GM18511 (cell line): ENCODE data around the gene RNF113A.
"Not testable (repeated sequence)": the region's sequence is repeated elsewhere in the genome, so short reads cannot be mapped to it uniquely, and the experiment has no call there.

Experiments used
- ATAC-seq: cut with Tn5 transposase; IDR thresholded peaks from one replicate; pipeline ENCODE4 v1.9.1; 2021; ENCODE audit warnings: mild to moderate bottlenecking, moderate library complexity; ENCODE audit not compliant: unreplicated experiment

RNF113A gene

GRCh38 chrX:119871599-119872395, at the start of gene RNF113A, which contains the start of gene NDUFA1:
TSS of gene RNF113A (minus strand) at chrX:119871733. CDS start at chrX:119871613, 120 bp downstream.
TSS of gene NDUFA1 (plus strand) at chrX:119871832. CDS start at chrX:119871912, 80 bp downstream.
- peak; percentile 93 for ATAC-seq

- ATAC-seq = no peak
These were observed 48.5 kb upstream of the RNF113A start for GRCh38 chrX:119919835-119920585.

GRCh38 chrX:119917877-119918276, 46.3 kb upstream of the RNF113A start:
- no peak for ATAC-seq

GRCh38 chrX:119916310-119916709, 44.8 kb upstream of the RNF113A start:
- no peak for ATAC-seq

GRCh38 chrX:119900976-119901375, 29.4 kb upstream of the RNF113A start:
- no peak for ATAC-seq

GRCh38 chrX:119899125-119899524, 27.6 kb upstream of the RNF113A start:
- no peak for ATAC-seq

GRCh38 chrX:119895843-119896326, 24.4 kb upstream of the RNF113A start, which contains the start of gene AKAP14:
TSS of gene AKAP14 (plus strand) at chrX:119895893. CDS start at chrX:119903224, 7,331 bp downstream.
- ATAC-seq = no peak

GRCh38 chrX:119891961-119892692, 20.6 kb upstream of the RNF113A start:
- ATAC-seq = not testable (repeated sequence)

GRCh38 chrX:119890626-119891025, 19.1 kb upstream of the RNF113A start:
- not testable (repeated sequence) for ATAC-seq

GRCh38 chrX:119887721-119888425, 16.3 kb upstream of the RNF113A start:
- ATAC-seq = peak; percentile 89

- no peak for ATAC-seq
These were observed 14.3 kb upstream of the RNF113A start for GRCh38 chrX:119885554-119886428.

- ATAC-seq = peak; percentile 95
These were observed 9.3 kb upstream of the RNF113A start for GRCh38 chrX:119880552-119881437.

GRCh38 chrX:119880076-119880475, 8.5 kb upstream of the RNF113A start:
- ATAC-seq = no peak

- no peak for ATAC-seq
These were observed 7.2 kb upstream of the RNF113A start for GRCh38 chrX:119878740-119879139.

GRCh38 chrX:119871245-119871598, 311 bp downstream of the RNF113A start:
- ATAC-seq = peak; percentile 47

- ATAC-seq = peak; percentile 23
These were observed 854 bp downstream of the RNF113A start for GRCh38 chrX:119870626-119871131.

GRCh38 chrX:119853444-119853843, 18.1 kb downstream of the RNF113A start:
- no peak for ATAC-seq
